HUES6 (cell line): ENCODE results near the gene GMDS.

Experiments used
- H3K27ac ChIP-seq: 2 replicates; pipeline ENCODE4 v1.7.0; 2013; ENCODE audit warnings: low read depth, mild to moderate bottlenecking, low read length, inconsistent platforms
- H3K27me3 ChIP-seq: 2 replicates; pipeline ENCODE4 v1.6.1; 2013; ENCODE audit warnings: low read length; ENCODE audit not compliant: control insufficient read depth, insufficient read depth
- H3K36me3 ChIP-seq: 2 replicates; pipeline ENCODE4 v1.6.1; 2013; ENCODE audit warnings: low read length; ENCODE audit not compliant: control insufficient read depth, insufficient read depth
- H3K4me1 ChIP-seq: 2 replicates; pipeline ENCODE4 v1.6.1; 2013; ENCODE audit warnings: low read length; ENCODE audit not compliant: control insufficient read depth, insufficient read depth
- H3K4me3 ChIP-seq: 2 replicates; pipeline ENCODE4 v1.5.1; 2013; ENCODE audit warnings: low read depth, low read length
- H3K9ac ChIP-seq: one replicate; pipeline ENCODE4 v1.6.1; 2013; ENCODE audit warnings: mild to moderate bottlenecking, low read length
- H3K9me3 ChIP-seq: 2 replicates; pipeline ENCODE4 v1.6.1; 2013; ENCODE audit warnings: low read depth, low read length; ENCODE audit not compliant: control insufficient read depth, insufficient read depth

The GMDS gene

GRCh38 chr6:1770968-1771723, 474.3 kb downstream of the GMDS start:
- no peak overlapping the region for H3K9ac ChIP-seq

DNA sequence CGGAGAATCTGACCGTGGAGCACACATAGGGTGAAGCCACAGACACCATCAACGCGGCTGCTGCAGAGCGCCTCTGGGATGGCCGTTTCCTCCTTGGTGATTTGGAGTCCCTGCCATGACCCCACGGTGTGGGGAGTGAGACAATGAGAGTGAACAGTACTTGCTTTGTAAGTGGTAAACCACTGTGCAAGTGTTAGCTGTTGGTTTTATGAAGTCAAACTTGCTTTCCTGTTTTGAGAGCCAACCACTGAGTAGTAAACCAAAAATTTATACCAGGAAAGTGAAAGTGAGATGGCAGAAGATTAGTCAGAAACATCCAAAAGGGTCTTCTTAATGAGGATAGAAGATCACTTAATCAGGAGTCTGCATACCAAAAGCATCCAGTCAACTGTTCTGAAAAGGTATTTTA, 475.0 kb downstream of the GMDS start:
- Histone ChIP-seq H3K36me3 (no peaks in the 10 kb centered on the region), H3K27me3 (no peaks in the 10 kb centered on the region), H3K4me1 (peaks cover 8% of the 10 kb centered on the region; the same call in 1 of the 2 replicates), H3K9me3 (no peaks in the 10 kb centered on the region), H3K4me3 (no peak overlapping the region), H3K9ac (no peak overlapping the region), H3K27ac (no peak overlapping the region)

More at GRCh38 chr6:1770968-1771723, 474.3 kb downstream of the GMDS start:
- no peak overlapping the region for H3K27ac ChIP-seq
- H3K4me3 ChIP-seq = no peak overlapping the region
- no peaks in the 10 kb centered on the region for H3K27me3 ChIP-seq
- peaks cover 8% of the 10 kb centered on the region; the same call in 1 of the 2 replicates for H3K4me1 ChIP-seq
- H3K9me3 ChIP-seq = no peaks in the 10 kb centered on the region
- H3K36me3 ChIP-seq = no peaks in the 10 kb centered on the region

DNA sequence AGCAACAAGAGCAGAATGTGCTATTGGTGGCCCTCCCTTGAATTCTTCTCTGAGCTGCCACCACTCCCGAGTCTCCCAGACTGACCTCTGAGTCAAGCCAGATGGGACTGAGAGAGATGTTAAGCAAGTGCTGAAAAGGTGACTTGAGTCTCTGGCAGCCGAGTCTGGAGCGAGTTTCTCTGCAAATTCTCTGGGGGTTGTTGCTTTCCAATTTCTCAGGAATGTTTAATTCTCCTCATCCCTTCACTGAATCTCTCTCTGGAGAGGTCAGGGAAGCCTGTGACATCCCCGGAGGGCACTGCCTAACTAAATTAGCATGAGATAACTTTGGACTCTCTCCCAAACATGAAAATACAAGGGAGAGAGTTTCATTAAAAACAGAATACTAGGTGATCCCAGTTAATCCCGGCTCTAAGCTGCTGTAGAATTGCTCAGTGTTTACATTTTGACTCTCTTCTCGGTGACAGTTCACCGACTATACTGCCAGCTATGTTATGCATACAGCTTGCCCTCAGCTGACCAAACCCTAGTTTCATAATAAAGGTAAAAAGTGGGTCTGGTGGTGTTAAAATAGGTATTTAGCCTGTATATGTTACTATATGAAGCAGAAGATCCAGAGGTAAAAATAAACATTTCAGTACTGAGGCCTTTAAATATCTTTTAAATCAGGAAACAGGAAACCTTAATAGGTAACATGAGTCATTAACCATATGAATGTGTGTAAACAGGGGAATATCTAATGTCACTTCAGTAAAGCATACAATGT, 477.7 kb downstream of the GMDS start:
- H3K9me3 ChIP-seq = no peaks in the 10 kb centered on the region
- H3K27me3 ChIP-seq = no peaks in the 10 kb centered on the region
- H3K4me3 ChIP-seq = no peak overlapping the region
- peaks cover 8% of the 10 kb centered on the region; the same call in 1 of the 2 replicates for H3K4me1 ChIP-seq
- H3K36me3 ChIP-seq = no peaks in the 10 kb centered on the region
- H3K27ac ChIP-seq = no peak overlapping the region
- no peak overlapping the region for H3K9ac ChIP-seq

DNA sequence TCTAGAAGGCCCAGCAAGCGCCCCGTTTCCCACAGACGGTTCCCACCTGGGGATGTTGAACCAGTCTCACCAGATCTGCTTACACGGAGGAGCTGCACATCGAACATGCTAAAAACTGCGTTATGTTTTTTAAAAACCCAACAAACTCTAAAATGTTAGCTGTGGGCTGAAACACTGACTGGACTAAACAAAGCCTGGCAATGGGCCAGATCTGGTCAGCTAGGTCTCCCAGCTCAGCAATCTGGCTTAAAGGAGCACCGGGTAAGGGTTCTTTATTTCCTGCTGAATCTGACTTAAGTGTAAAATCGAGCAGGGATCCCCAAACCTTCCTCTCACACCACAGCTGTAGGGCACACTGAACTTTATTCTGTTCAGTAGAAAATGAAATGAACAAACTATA, 478.8 kb downstream of the GMDS start:
- no peaks in the 10 kb centered on the region for H3K27me3 ChIP-seq
- no peak overlapping the region for H3K9ac ChIP-seq
- no peaks in the 10 kb centered on the region for H3K9me3 ChIP-seq
- no peak overlapping the region for H3K27ac ChIP-seq
- H3K4me1 ChIP-seq = peaks cover 8% of the 10 kb centered on the region; the same call in 1 of the 2 replicates
- H3K36me3 ChIP-seq = no peaks in the 10 kb centered on the region
- H3K4me3 ChIP-seq = no peak overlapping the region

DNA sequence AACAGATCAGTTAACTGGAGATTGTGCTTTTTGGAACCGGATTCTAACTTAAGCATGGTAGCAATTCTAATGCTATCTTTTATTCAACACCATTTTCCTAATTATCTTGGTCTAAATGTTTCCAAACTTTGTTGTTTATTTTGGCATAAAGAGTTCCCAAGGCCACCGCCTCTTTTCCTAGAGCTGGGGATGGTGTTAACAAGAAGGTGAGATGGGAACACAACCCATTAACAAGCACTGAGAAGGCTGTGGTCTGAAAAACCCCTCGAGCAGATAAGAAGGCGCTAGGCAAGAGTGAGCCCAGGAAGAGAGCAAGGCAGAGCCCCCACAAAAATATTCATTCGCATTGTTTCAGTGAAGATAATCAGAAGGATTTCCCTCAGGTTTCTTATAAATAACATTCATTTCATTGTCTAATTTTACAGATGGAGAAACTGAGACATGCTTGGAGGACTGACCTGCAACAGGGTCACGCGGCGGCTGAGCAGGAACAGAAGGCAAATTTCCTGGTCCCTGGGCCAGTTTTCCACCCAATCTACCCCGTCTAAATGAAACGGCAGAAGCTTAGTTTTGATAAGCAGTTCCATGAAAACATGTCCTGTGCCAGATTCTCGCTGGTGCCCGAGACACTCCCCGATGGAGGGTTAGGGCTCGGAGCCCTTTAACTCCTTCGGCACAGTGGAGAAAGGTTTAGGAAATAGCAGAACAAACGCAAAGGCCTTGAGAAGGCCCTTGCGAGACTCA, 480.1 kb downstream of the GMDS start:
- Histone ChIP-seq H3K9me3 (no peaks in the 10 kb centered on the region), H3K36me3 (no peaks in the 10 kb centered on the region), H3K4me1 (peaks cover 8% of the 10 kb centered on the region; the same call in 1 of the 2 replicates), H3K9ac (no peak overlapping the region), H3K27ac (no peak overlapping the region), H3K27me3 (no peaks in the 10 kb centered on the region), H3K4me3 (no peak overlapping the region)

GRCh38 chr6:1764397-1764987, 480.9 kb downstream of the GMDS start:
- H3K9me3 ChIP-seq = no peaks in the 10 kb centered on the region
- peaks cover 8% of the 10 kb centered on the region; the same call in 1 of the 2 replicates for H3K4me1 ChIP-seq
- no peaks in the 10 kb centered on the region for H3K27me3 ChIP-seq
- H3K36me3 ChIP-seq = no peaks in the 10 kb centered on the region
- no peak overlapping the region for H3K27ac ChIP-seq
- H3K4me3 ChIP-seq = no peak overlapping the region
- H3K9ac ChIP-seq = no peak overlapping the region

DNA sequence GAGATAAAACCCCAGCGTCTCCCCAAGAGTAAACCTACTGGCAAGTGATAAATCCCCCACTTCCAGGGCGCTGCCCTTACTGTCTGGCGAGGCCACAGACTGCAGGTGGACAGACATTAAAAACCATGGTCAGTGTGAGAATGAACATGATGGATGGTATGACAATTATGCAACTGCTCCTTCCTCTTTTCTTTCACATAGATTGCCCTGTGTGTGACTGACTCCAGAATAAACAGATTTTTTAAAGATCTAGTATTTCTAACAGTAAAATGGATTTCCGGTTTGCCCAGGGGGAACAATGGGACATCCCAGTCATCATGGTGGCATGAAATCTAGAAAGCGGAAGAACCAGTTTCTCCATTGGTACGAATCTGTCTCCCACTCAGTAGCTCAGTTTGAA, 482.0 kb downstream of the GMDS start:
- no peaks in the 10 kb centered on the region for H3K27me3 ChIP-seq
- no peak overlapping the region for H3K9ac ChIP-seq
- no peaks in the 10 kb centered on the region for H3K9me3 ChIP-seq
- no peak overlapping the region for H3K27ac ChIP-seq
- H3K36me3 ChIP-seq = no peaks in the 10 kb centered on the region
- peaks cover 8% of the 10 kb centered on the region; the same call in 1 of the 2 replicates for H3K4me1 ChIP-seq
- H3K4me3 ChIP-seq = no peak overlapping the region

GRCh38 chr6:1762203-1762602, 483.2 kb downstream of the GMDS start:
- Histone ChIP-seq H3K36me3 (no peaks in the 10 kb centered on the region), H3K4me3 (no peak overlapping the region), H3K9me3 (no peaks in the 10 kb centered on the region), H3K27me3 (no peaks in the 10 kb centered on the region), H3K4me1 (peaks cover under 1% of the 10 kb centered on the region; the same call in 1 of the 2 replicates), H3K9ac (no peak overlapping the region), H3K27ac (no peak overlapping the region)

DNA sequence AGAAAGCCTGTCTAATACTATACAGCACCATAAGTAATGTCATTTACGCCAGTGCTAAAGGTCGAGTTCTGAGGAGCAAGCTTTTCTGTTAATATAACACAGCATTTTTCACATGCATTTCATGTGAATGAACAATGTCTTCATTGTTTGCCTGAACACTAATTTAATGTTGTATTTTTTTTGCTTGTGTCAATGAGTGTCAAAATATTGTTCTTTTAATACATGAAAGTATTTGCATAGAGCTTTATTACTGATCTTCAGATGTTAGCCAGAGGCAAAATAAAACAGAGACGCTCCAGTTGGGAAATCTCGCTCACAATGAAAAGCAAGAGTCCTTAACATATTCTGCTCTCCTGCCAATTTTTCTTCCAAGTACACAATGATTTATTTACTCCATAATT, 483.9 kb downstream of the GMDS start:
- Histone ChIP-seq H3K9me3 (no peaks in the 10 kb centered on the region), H3K27ac (no peak overlapping the region), H3K27me3 (no peaks in the 10 kb centered on the region), H3K4me3 (no peak overlapping the region), H3K9ac (no peak overlapping the region), H3K36me3 (no peaks in the 10 kb centered on the region), H3K4me1 (no peaks in the 10 kb centered on the region)

DNA sequence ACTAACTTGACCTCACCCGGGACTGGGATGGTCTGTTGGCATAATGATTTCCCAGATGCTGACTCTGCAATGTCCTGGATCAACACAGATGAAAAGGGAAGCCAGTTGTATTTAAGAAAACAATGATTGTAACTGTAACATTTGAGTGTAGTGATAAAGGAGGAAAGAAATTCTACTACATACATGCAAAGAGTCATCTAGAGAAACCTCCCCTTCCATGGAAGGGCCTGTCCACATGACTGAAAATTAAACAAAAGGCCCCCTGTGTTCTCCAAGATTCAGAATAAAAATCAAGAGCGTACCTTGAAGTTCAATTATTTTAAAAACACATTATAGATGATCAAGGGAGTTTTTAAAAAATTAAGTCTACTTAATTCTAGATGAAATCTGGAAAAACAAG, 484.5 kb downstream of the GMDS start:
- Histone ChIP-seq H3K9ac (no peak overlapping the region), H3K9me3 (no peaks in the 10 kb centered on the region), H3K36me3 (no peaks in the 10 kb centered on the region), H3K27me3 (no peaks in the 10 kb centered on the region), H3K27ac (no peak overlapping the region), H3K4me3 (no peak overlapping the region), H3K4me1 (no peaks in the 10 kb centered on the region)
